Cardiac muscle cell (in vitro differentiated cells and primary cell): ENCODE data around the gene NCAN. TPM values are rescaled to one million over a fixed set of nuclear protein-coding genes. Genes with fewer than 3 reads are reported as not detected.

Experiments
- DNase-seq, 2 donors: peaks; one replicate each; pipeline versions ENCODE4 v3.0.0 to v3.0.0-alpha.2; 2010 to 2017; ENCODE audit warnings: low read depth in 1 of 2, low spot score in 1 of 2
- H3K27ac ChIP-seq: fragments of 200-600 bp; sonication (generic); 2 replicates; pipeline ENCODE4 v1.5.1; 2016
- H3K27me3 ChIP-seq: fragments of 200-600 bp; sonication (generic); 2 replicates; pipeline ENCODE4 v1.6.0; 2016; ENCODE audit warnings: control low read depth
- H3K36me3 ChIP-seq: fragments of 200-600 bp; sonication (generic); 2 replicates; pipeline ENCODE4 v1.5.1; 2016; ENCODE audit warnings: control low read depth
- H3K4me1 ChIP-seq: fragments of 200-600 bp; sonication (generic); 2 replicates; pipeline ENCODE4 v1.8.1; 2017; ENCODE audit warnings: low read depth, mild to moderate bottlenecking, mixed run types
- H3K4me3 ChIP-seq: fragments of 200-600 bp; sonication (generic); 2 replicates; pipeline ENCODE4 v1.5.1; 2016; ENCODE audit warnings: mild to moderate bottlenecking
- H3K9me3 ChIP-seq: fragments of 200-600 bp; sonication (generic); 2 replicates; pipeline ENCODE4 v1.5.1; 2017; ENCODE audit warnings: low read depth, mild to moderate bottlenecking, control low read depth
- CTCF ChIP-seq: IDR thresholded peaks from 2 replicates; pipeline ENCODE4 v1.5.1; 2012; ENCODE audit warnings: low read depth, mild to moderate bottlenecking, low read length
- polyA plus RNA-seq: library from polyadenylated mRNA; unstranded; fragments of >200 nt; fragmentation: Nextera tagmentation; extraction: Ambion mirVana; gene quantifications from 2 replicates; pipeline ENCODE4 v1.2.1, GENCODE V29; 2016
- total RNA-seq: library from RNA; depleted of rRNA; stranded (reverse); fragments of >200 nt; gene quantifications from 2 replicates; pipeline ENCODE4 v1.2.3, GENCODE V29; 2016

Gene NCAN
- total and polyA plus RNA-seq, 2 experiments from 2014 or later, result 0.36 TPM; not detected in 1

GRCh38 chr19:19296953-19297689 is 85.4 kb downstream of the NCAN start:
- Histone ChIP-seq H3K4me1 (no peaks in the 10 kb centered on the region), H3K27me3 (no peaks in the 10 kb centered on the region), H3K9me3 (no peaks in the 10 kb centered on the region), H3K27ac (no peak overlapping the region), H3K4me3 (no peak overlapping the region), H3K36me3 (peaks cover 27% of the 10 kb centered on the region)
- no peak for TF ChIP-seq CTCF
- DNase-seq, result no peak

GRCh38 chr19:19297759-19298158 is 86.0 kb downstream of the NCAN start:
- H3K4me1 ChIP-seq, result no peaks in the 10 kb centered on the region
- H3K27ac ChIP-seq, result no peak overlapping the region
- H3K36me3 ChIP-seq, result peaks cover 32% of the 10 kb centered on the region
- H3K4me3 ChIP-seq, result no peak overlapping the region
- TF ChIP-seq CTCF, result no peak
- no peaks in the 10 kb centered on the region for H3K9me3 ChIP-seq
- no peak for DNase-seq
- no peaks in the 10 kb centered on the region for H3K27me3 ChIP-seq

- H3K27me3 ChIP-seq, result no peaks in the 10 kb centered on the region
- no peak overlapping the region for H3K27ac ChIP-seq
- H3K4me1 ChIP-seq, result no peaks in the 10 kb centered on the region
- peaks cover 22% of the 10 kb centered on the region for H3K36me3 ChIP-seq
- DNase-seq, result no peak
- TF ChIP-seq CTCF, result no peak
- no peaks in the 10 kb centered on the region for H3K9me3 ChIP-seq
- H3K4me3 ChIP-seq, result no peak overlapping the region
Observed at GRCh38 chr19:19300613-19301012, 88.9 kb downstream of the NCAN start.

Other genes starting within 250 kb of the NCAN start
- gene SUGP2, start 178.4 kb upstream of the NCAN start, total RNA-seq, result 90.1 and 126 TPM in 2 replicates
- 120 and 145 TPM in 2 replicates for gene SUGP2, start 178.4 kb upstream of the NCAN start, polyA plus RNA-seq
- 34.6 and 42.2 TPM in 2 replicates for gene ARMC6, start 178.4 kb upstream of the NCAN start, total RNA-seq
- gene ARMC6, start 178.4 kb upstream of the NCAN start, polyA plus RNA-seq, result 22.7 and 31.0 TPM in 2 replicates
- gene SLC25A42, start 148.0 kb upstream of the NCAN start, total RNA-seq, result 22.4 and 30.4 TPM in 2 replicates
- gene SLC25A42, start 148.0 kb upstream of the NCAN start, polyA plus RNA-seq, result 28.7 and 31.3 TPM in 2 replicates
- gene TMEM161A, start 73.5 kb upstream of the NCAN start, total RNA-seq, result 83.9 and 136 TPM in 2 replicates
- gene TMEM161A, start 73.5 kb upstream of the NCAN start, polyA plus RNA-seq, result 121 and 157 TPM in 2 replicates
- gene MEF2B, start 41.7 kb upstream of the NCAN start, total RNA-seq, result 0.18 TPM in 1 of 2 replicates, not detected in the other
- gene MEF2B, start 41.7 kb upstream of the NCAN start, polyA plus RNA-seq, result 1.2 and 1.7 TPM in 2 replicates
- 24.7 and 28.7 TPM in 2 replicates for gene BORCS8, start 19.8 kb upstream of the NCAN start, total RNA-seq
- 29.1 and 38.0 TPM in 2 replicates for gene BORCS8, start 19.8 kb upstream of the NCAN start, polyA plus RNA-seq
- 88.8 and 117 TPM in 2 replicates for gene RFXANK, start 19.7 kb upstream of the NCAN start, total RNA-seq
- 130 and 156 TPM in 2 replicates for gene RFXANK, start 19.7 kb upstream of the NCAN start, polyA plus RNA-seq
- gene NR2C2AP, start 8.5 kb upstream of the NCAN start, total RNA-seq, result 5.1 and 6.4 TPM in 2 replicates
- 7.8 and 10.0 TPM in 2 replicates for gene NR2C2AP, start 8.5 kb upstream of the NCAN start, polyA plus RNA-seq
- 4.9 and 9.6 TPM in 2 replicates for gene TM6SF2, start 61.3 kb downstream of the NCAN start, total RNA-seq
- gene TM6SF2, start 61.3 kb downstream of the NCAN start, polyA plus RNA-seq, result 12.1 and 13.5 TPM in 2 replicates
- 74.5 and 76.0 TPM in 2 replicates for gene SUGP1, start 108.6 kb downstream of the NCAN start, total RNA-seq
- 73.7 and 84.6 TPM in 2 replicates for gene SUGP1, start 108.6 kb downstream of the NCAN start, polyA plus RNA-seq
- 46.0 and 78.5 TPM in 2 replicates for gene MAU2, start 108.9 kb downstream of the NCAN start, total RNA-seq
- 43.6 and 53.9 TPM in 2 replicates for gene MAU2, start 108.9 kb downstream of the NCAN start, polyA plus RNA-seq
- gene GATAD2A, start 193.7 kb downstream of the NCAN start, total RNA-seq, result 72.9 and 98.3 TPM in 2 replicates
- 32.3 and 39.4 TPM in 2 replicates for gene GATAD2A, start 193.7 kb downstream of the NCAN start, polyA plus RNA-seq